Middle frontal gyrus (tissue), 1 donor: Measurements from ENCODE around the gene ZDHHC8.

Experiments used
- DNase-seq: peaks from one replicate; pipeline ENCODE4 v3.0.0-alpha.2; 2015; ENCODE audit warnings: low spot score; ENCODE audit errors: extremely low spot score

The ZDHHC8 gene

GRCh38 chr22:20131597-20131858 is at the start of gene ZDHHC8:
TSS of gene ZDHHC8 (plus strand) at chr22:20131804. CDS start at chr22:20131948, 144 bp downstream.
- no peak for DNase-seq

GRCh38 chr22:20083157-20083890 is 48.3 kb upstream of the ZDHHC8 start:
- no peak for DNase-seq

- no peak for DNase-seq
These were observed 47.6 kb upstream of the ZDHHC8 start for GRCh38 chr22:20083891-20084546.

- DNase-seq: no peak
These were observed 46.8 kb upstream of the ZDHHC8 start for GRCh38 chr22:20084547-20085413.

GRCh38 chr22:20085651-20086050 is 46.0 kb upstream of the ZDHHC8 start:
- no peak for DNase-seq

GRCh38 chr22:20086101-20086599 is 45.5 kb upstream of the ZDHHC8 start:
- DNase-seq: no peak

- DNase-seq: no peak
These were observed 44.8 kb upstream of the ZDHHC8 start for GRCh38 chr22:20086763-20087162.

GRCh38 chr22:20087319-20088262 is 44.0 kb upstream of the ZDHHC8 start:
- DNase-seq: no peak

GRCh38 chr22:20088263-20088648 is 43.3 kb upstream of the ZDHHC8 start:
- DNase-seq: no peak

GRCh38 chr22:20089226-20089976 is 42.2 kb upstream of the ZDHHC8 start:
- DNase-seq: no peak

GRCh38 chr22:20089977-20090729 is 41.5 kb upstream of the ZDHHC8 start:
- DNase-seq: no peak

GRCh38 chr22:20090730-20091240 is 40.8 kb upstream of the ZDHHC8 start:
- no peak for DNase-seq

- DNase-seq: no peak
These were observed 39.7 kb upstream of the ZDHHC8 start for GRCh38 chr22:20091690-20092476.

GRCh38 chr22:20092477-20092854 is 39.1 kb upstream of the ZDHHC8 start:
- DNase-seq: no peak

- DNase-seq: no peak
These were observed 38.0 kb upstream of the ZDHHC8 start for GRCh38 chr22:20093418-20094196.

- no peak for DNase-seq
These were observed 37.3 kb upstream of the ZDHHC8 start for GRCh38 chr22:20094197-20094807.

- no peak for DNase-seq
These were observed 36.1 kb upstream of the ZDHHC8 start for GRCh38 chr22:20095521-20095920.
